Measurements from ENCODE around the gene PREB.

PREB gene

DNA sequence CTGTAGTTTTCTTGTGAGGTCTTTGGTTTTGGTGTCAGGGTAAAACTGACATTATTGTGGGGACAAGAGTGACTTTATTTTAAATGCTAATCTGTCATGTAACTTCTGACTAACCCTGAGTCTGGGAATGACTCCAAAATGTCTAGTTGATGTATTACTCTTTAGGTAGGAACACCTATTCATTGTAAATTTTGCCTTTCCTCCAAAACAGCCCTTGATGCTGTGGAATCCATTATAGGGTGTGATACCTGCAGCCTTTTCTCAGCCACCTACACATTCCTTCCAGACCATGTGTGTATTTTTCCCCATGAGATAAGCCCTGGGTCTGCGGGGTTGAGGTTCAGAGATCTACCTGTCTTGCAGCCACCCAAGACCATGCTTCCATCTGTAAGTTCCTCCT is 8.8 kb upstream of the PREB start:
- Histone ChIP-seq H2AFZ (ENCODE audit: low read depth, low read length, severe bottlenecking) (no peak overlapping the region), H3K27me3 (ENCODE audit: low read length) (no peaks in the 10 kb centered on the region), H3K9me3 (ENCODE audit: insufficient read depth, low read length) (no peaks in the 10 kb centered on the region), H3K4me3 (ENCODE audit: insufficient read depth, low read length, poor library complexity, severe bottlenecking) (no peak overlapping the region), H3K36me3 (ENCODE audit: low read length) (no peaks in the 10 kb centered on the region), H3K4me2 (ENCODE audit: low read depth, low read length, poor library complexity, severe bottlenecking) (no peak overlapping the region), H3K79me2 (ENCODE audit: insufficient read depth, low read length) (no peaks in the 10 kb centered on the region), H3K9me2 (replicated peaks; ENCODE audit: insufficient read depth, low read length) (no peaks in the 10 kb centered on the region), H3K9ac (ENCODE audit: low read length) (no peak overlapping the region), H3K27ac (ENCODE audit: low read depth, low read length) (no peak overlapping the region), H4K20me1 (ENCODE audit: low read depth, low read length) (no peaks in the 10 kb centered on the region), H3F3A (ENCODE audit: insufficient read depth) (no peaks in the 10 kb centered on the region)
- TF ChIP-seq EZH2phosphoT487 (conservative IDR thresholded peaks at IDR 0.05; ENCODE audit: low read length) = no peak
- TF ChIP-seq, protein P1, sequence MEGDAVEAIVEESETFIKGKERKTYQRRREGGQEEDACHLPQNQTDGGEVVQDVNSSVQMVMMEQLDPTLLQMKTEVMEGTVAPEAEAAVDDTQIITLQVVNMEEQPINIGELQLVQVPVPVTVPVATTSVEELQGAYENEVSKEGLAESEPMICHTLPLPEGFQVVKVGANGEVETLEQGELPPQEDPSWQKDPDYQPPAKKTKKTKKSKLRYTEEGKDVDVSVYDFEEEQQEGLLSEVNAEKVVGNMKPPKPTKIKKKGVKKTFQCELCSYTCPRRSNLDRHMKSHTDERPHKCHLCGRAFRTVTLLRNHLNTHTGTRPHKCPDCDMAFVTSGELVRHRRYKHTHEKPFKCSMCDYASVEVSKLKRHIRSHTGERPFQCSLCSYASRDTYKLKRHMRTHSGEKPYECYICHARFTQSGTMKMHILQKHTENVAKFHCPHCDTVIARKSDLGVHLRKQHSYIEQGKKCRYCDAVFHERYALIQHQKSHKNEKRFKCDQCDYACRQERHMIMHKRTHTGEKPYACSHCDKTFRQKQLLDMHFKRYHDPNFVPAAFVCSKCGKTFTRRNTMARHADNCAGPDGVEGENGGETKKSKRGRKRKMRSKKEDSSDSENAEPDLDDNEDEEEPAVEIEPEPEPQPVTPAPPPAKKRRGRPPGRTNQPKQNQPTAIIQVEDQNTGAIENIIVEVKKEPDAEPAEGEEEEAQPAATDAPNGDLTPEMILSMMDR (IDR thresholded peaks at IDR 0.05; ENCODE audit: insufficient read depth, low read length, poor library complexity, severe bottlenecking) = no peak

DNA sequence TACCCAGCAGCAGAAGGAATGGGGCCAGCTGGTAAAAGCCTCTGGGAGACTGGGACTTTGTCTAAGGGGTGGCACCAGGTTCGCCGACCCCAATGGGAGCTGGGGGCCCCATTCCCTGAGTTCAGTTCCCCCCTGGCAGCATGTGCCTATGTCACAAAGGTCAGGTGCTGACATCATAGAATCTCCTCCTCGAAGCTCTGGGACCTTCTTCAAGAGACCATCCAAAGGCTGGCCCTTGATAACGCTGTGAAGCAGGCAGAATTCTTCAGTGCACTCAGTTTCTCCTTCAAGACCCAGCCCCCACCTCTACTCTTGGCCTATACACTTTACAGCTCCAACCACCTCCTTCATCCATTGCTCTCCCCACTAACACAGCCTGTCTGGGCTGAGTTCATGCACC is 4.9 kb upstream of the PREB start, which contains the start of gene PRR30:
TSS of gene PRR30 (minus strand) at position 101 of the 400 bp plus-strand sequence. CDS start 1,081 bp downstream, outside the sequence.
- TF ChIP-seq, protein P1 (IDR thresholded peaks at IDR 0.05; ENCODE audit: insufficient read depth, low read length, poor library complexity, severe bottlenecking) = no peak
- TF ChIP-seq EZH2phosphoT487 (conservative IDR thresholded peaks at IDR 0.05; ENCODE audit: low read length) = no peak
- no peaks in the 10 kb centered on the region for H3K9me3 ChIP-seq (ENCODE audit: insufficient read depth, low read length)
- no peak within 1 kb of the TSS for H3K27ac ChIP-seq (ENCODE audit: low read depth, low read length)
- no peak within 1 kb of the TSS for H3K4me2 ChIP-seq (ENCODE audit: low read depth, low read length, poor library complexity, severe bottlenecking)
- no peaks in the 10 kb centered on the region for H3F3A ChIP-seq (ENCODE audit: insufficient read depth)
- no peak within 1 kb of the TSS for H3K4me3 ChIP-seq (ENCODE audit: insufficient read depth, low read length, poor library complexity, severe bottlenecking)
- no peak within 1 kb of the TSS for H2AFZ ChIP-seq (ENCODE audit: low read depth, low read length, severe bottlenecking)
- no peaks in the 10 kb centered on the region for H3K27me3 ChIP-seq (ENCODE audit: low read length)
- H3K9ac ChIP-seq (ENCODE audit: low read length) = no peak within 1 kb of the TSS
- H3K9me2 ChIP-seq (replicated peaks; ENCODE audit: insufficient read depth, low read length) = no peaks in the 10 kb centered on the region
- no peaks in the 10 kb centered on the region for H3K36me3 ChIP-seq (ENCODE audit: low read length)
- no peaks in the 10 kb centered on the region for H4K20me1 ChIP-seq (ENCODE audit: low read depth, low read length)
- H3K79me2 ChIP-seq (ENCODE audit: insufficient read depth, low read length) = no peaks in the 10 kb centered on the region

DNA sequence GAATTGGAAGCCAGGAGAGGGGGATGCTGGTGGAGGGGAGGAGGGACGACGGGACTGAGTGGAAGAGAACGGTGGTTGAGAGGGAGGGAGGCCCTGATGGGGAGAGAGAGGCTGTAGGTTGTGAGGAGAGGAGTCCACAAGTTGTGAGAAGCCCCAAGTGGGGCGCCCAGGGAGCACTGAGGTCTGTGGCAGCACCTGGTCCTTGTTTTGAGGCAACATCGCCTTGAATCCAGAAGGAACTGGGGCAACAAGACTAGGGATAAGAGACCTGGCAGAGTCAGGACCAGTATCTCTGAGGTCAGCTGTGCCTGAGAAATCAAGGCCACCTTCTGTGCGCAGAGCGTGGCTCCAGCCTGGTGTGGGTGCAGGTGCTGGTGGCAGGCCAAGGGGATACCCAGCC is 3.7 kb upstream of the PREB start:
- no peaks in the 10 kb centered on the region for H4K20me1 ChIP-seq (ENCODE audit: low read depth, low read length)
- TF ChIP-seq EZH2phosphoT487 (conservative IDR thresholded peaks at IDR 0.05; ENCODE audit: low read length) = no peak
- TF ChIP-seq, protein P1 (IDR thresholded peaks at IDR 0.05; ENCODE audit: insufficient read depth, low read length, poor library complexity, severe bottlenecking) = no peak
- no peak overlapping the region for H2AFZ ChIP-seq (ENCODE audit: low read depth, low read length, severe bottlenecking)
- no peaks in the 10 kb centered on the region for H3K36me3 ChIP-seq (ENCODE audit: low read length)
- no peak overlapping the region for H3K27ac ChIP-seq (ENCODE audit: low read depth, low read length)
- no peaks in the 10 kb centered on the region for H3K27me3 ChIP-seq (ENCODE audit: low read length)
- H3K9ac ChIP-seq (ENCODE audit: low read length) = no peak overlapping the region
- no peaks in the 10 kb centered on the region for H3K9me2 ChIP-seq (replicated peaks; ENCODE audit: insufficient read depth, low read length)
- H3K9me3 ChIP-seq (ENCODE audit: insufficient read depth, low read length) = no peaks in the 10 kb centered on the region
- H3F3A ChIP-seq (ENCODE audit: insufficient read depth) = no peaks in the 10 kb centered on the region
- no peak overlapping the region for H3K4me3 ChIP-seq (ENCODE audit: insufficient read depth, low read length, poor library complexity, severe bottlenecking)
- H3K4me2 ChIP-seq (ENCODE audit: low read depth, low read length, poor library complexity, severe bottlenecking) = no peak overlapping the region
- H3K79me2 ChIP-seq (ENCODE audit: insufficient read depth, low read length) = peaks cover 10% of the 10 kb centered on the region; the same call in 1 of the 2 replicates
